Measurements from ENCODE around the gene IL13.

GRCh38 chr5:132679717-132680380 is 21.9 kb downstream of the IL13 start:
- no peak for TF ChIP-seq POLR2AphosphoS5 (IDR thresholded peaks at IDR 0.05; ENCODE audit: insufficient read depth, low read depth, low read length)
- TF ChIP-seq CTCF (IDR thresholded peaks at IDR 0.05; ENCODE audit: extremely low read depth in 1 of 2, insufficient read depth in 1 of 2, low read depth in 1 of 2, low read length in 2 of 2), result no peak
- no peak for TF ChIP-seq POLR2A (IDR thresholded peaks at IDR 0.05; ENCODE audit: low read depth, low read length)
- no peak for TF ChIP-seq EZH2 (IDR thresholded peaks at IDR 0.05; ENCODE audit: borderline replicate concordance, low read depth, low read length, severe bottlenecking)
- TF ChIP-seq MAX (IDR thresholded peaks at IDR 0.05; ENCODE audit: insufficient read depth, insufficient read length), result no peak
